Measurements from ENCODE around the gene ZMYM3. TPM values are rescaled to one million over a fixed set of nuclear protein-coding genes. Genes with fewer than 3 reads are reported as not detected.

Gene ZMYM3
- total and polyA plus RNA-seq, 2 of the 4 experiments (the other 2 are of a cell fraction) = 10.0 to 28.1 TPM

DNA sequence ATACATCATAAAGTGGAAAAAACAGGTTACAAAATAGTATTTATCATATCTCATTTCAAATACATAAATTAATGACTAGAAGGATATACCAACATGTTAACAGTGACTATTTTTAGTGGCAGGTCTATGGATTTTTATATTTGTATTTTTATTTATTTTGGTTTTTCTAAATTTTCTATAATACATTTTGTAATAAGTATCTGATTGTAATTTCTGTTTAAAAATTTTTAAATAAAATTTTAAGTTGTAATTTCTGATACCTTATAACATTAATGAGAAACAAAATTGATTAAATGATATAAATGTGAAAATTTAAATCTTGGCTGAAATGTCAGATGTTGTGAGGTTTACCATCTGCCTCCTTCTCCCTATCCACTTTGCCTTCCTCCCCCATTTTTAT, 32.0 kb upstream of the ZMYM3 start:
- H3K18ac ChIP-seq (ENCODE audit: low read depth, low read length) = no peak overlapping the region
- no peak overlapping the region; the same call in 1 of the 2 replicates for H3K9ac ChIP-seq (ENCODE audit: low read depth, low read length)
- in situ Hi-C loops (cut with MboI; ENCODE audit: low sequenced_read_pairs) (no loop called here), intact Hi-C loops (cut with micrococcal nuclease) (loop anchor here (2.0 kb wide), 2 partner anchors 31 to 103 kb away; partner anchors contain the start of gene ZMYM3), dilution Hi-C loops (cut with HindIII; ENCODE audit: low sequenced_read_pairs, unreplicated experiment) (no loop called here)
- H4K5ac ChIP-seq (ENCODE audit: low read depth, low read length) = no peak overlapping the region
- no peak overlapping the region for H3K4ac ChIP-seq (ENCODE audit: low read depth, low read length)
- H3K4me1 ChIP-seq (ENCODE audit: control insufficient read depth, insufficient read depth, low read length) = no peaks in the 10 kb centered on the region
- no peak overlapping the region for H3K56ac ChIP-seq (ENCODE audit: extremely low read depth, insufficient read depth, low read length)
- H3K4me3 ChIP-seq (ENCODE audit: insufficient read depth, low read depth, low read length) = peak overlapping the region; percentile 22
- H4K20me1 ChIP-seq (ENCODE audit: insufficient read depth, low read length) = peaks cover 51% of the 10 kb centered on the region
- H3K4me2 ChIP-seq (ENCODE audit: low read depth, low read length) = peak overlapping the region; percentile 52; the same call in 1 of the 2 replicates
- H3K9me1 ChIP-seq (ENCODE audit: insufficient read depth, low read length) = no peaks in the 10 kb centered on the region
- no peak overlapping the region for H3K27ac ChIP-seq (ENCODE audit: insufficient read depth, low read length)
- DNase-seq (no peak), ATAC-seq (ENCODE audit: low read depth) (no peak)
- no peak overlapping the region for H2AK5ac ChIP-seq (ENCODE audit: low read depth, low read length)
- H2BK20ac ChIP-seq (ENCODE audit: low read depth, low read length) = no peak overlapping the region
- peaks cover 11% of the 10 kb centered on the region for H3K36me3 ChIP-seq (ENCODE audit: control insufficient read depth, insufficient read depth, low read length)
- no peak overlapping the region for H3K14ac ChIP-seq (replicated peaks; ENCODE audit: low read depth, low read length)
- H2BK15ac ChIP-seq (ENCODE audit: low read depth, low read length) = no peak overlapping the region
- no peak overlapping the region for H2BK120ac ChIP-seq (ENCODE audit: low read depth, low read length)
- H3K79me1 ChIP-seq (ENCODE audit: low read depth in 1 of 2, low read length in 2 of 2) = peaks cover 0 to 4% of the 10 kb centered on the region in 2 experiments; a peak in 1 of 4 replicates
- H4K91ac ChIP-seq (ENCODE audit: insufficient read depth, low read depth, low read length) = no peak overlapping the region
- TF ChIP-seq RFX5 (IDR thresholded peaks at IDR 0.05; ENCODE audit: low read depth, low read length) (no peak), RCOR1 (IDR thresholded peaks at IDR 0.05; ENCODE audit: insufficient replicate concordance, low read length) (no peak), RAD21 (IDR thresholded peaks at IDR 0.05; ENCODE audit: low read length) (no peak), POLR2A (IDR thresholded peaks at IDR 0.05; ENCODE audit: low read depth, low read length) (no peak), ELK1 (IDR thresholded peaks at IDR 0.05; ENCODE audit: borderline replicate concordance, low read depth, low read length) (no peak), MXI1 (IDR thresholded peaks at IDR 0.05; ENCODE audit: borderline replicate concordance, low read depth, low read length) (no peak), MAFK (IDR thresholded peaks at IDR 0.05; ENCODE audit: low read depth, low read length) (no peak), FOS (IDR thresholded peaks at IDR 0.05; ENCODE audit: low read depth, low read length) (no peak), SMC3 (IDR thresholded peaks at IDR 0.05; ENCODE audit: low read depth, low read length) (no peak), CEBPB (IDR thresholded peaks at IDR 0.05; ENCODE audit: low read depth, low read length) (no peak), NFE2L2 (IDR thresholded peaks at IDR 0.05; ENCODE audit: low read depth, low read length) (no peak), MAZ (IDR thresholded peaks at IDR 0.05; ENCODE audit: borderline replicate concordance, low read depth, low read length) (no peak), BHLHE40 (IDR thresholded peaks at IDR 0.05; ENCODE audit: low read depth, low read length) (no peak)
- TF ChIP-seq, protein P1, sequence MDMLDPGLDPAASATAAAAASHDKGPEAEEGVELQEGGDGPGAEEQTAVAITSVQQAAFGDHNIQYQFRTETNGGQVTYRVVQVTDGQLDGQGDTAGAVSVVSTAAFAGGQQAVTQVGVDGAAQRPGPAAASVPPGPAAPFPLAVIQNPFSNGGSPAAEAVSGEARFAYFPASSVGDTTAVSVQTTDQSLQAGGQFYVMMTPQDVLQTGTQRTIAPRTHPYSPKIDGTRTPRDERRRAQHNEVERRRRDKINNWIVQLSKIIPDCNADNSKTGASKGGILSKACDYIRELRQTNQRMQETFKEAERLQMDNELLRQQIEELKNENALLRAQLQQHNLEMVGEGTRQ (IDR thresholded peaks at IDR 0.05; ENCODE audit: low read depth, low read length) = no peak
- TF ChIP-seq, protein P2, sequence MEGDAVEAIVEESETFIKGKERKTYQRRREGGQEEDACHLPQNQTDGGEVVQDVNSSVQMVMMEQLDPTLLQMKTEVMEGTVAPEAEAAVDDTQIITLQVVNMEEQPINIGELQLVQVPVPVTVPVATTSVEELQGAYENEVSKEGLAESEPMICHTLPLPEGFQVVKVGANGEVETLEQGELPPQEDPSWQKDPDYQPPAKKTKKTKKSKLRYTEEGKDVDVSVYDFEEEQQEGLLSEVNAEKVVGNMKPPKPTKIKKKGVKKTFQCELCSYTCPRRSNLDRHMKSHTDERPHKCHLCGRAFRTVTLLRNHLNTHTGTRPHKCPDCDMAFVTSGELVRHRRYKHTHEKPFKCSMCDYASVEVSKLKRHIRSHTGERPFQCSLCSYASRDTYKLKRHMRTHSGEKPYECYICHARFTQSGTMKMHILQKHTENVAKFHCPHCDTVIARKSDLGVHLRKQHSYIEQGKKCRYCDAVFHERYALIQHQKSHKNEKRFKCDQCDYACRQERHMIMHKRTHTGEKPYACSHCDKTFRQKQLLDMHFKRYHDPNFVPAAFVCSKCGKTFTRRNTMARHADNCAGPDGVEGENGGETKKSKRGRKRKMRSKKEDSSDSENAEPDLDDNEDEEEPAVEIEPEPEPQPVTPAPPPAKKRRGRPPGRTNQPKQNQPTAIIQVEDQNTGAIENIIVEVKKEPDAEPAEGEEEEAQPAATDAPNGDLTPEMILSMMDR (conservative IDR thresholded peaks at IDR 0.05; ENCODE audit: low read depth, low read length) = no peak
- no peaks in the 10 kb centered on the region; the same call in 1 of the 2 replicates for H3K9me3 ChIP-seq (ENCODE audit: control insufficient read depth, insufficient read depth, low read length)
- ChIA-PET POLR2A (ENCODE audit: unreplicated experiment) (no interaction called here), CTCF (no interaction called here)
- no TSS peak for BruUV-seq (replicated peaks)
- H2BK5ac ChIP-seq (ENCODE audit: low read depth, low read length, poor library complexity, severe bottlenecking) = no peak overlapping the region
- H3K27me3 ChIP-seq (ENCODE audit: control insufficient read depth, insufficient read depth, low read length) = no peaks in the 10 kb centered on the region
- H2AFZ ChIP-seq (replicated peaks; ENCODE audit: low read length, poor library complexity) = no peak overlapping the region
- H3K23ac ChIP-seq (ENCODE audit: low read depth, low read length) = no peak overlapping the region
- H4K8ac ChIP-seq (ENCODE audit: low read depth in 2 of 2, low read length in 2 of 2) = no peak overlapping the region
- no peak overlapping the region for H2AK9ac ChIP-seq (replicated peaks; ENCODE audit: low read depth, low read length, poor library complexity)

All from IMR-90 (cell line).